ENCODE data around the gene ZDBF2.

Gene ZDBF2

GRCh38 chr2:206323033-206323432 is 48.6 kb downstream of the ZDBF2 start:
- no peak for TF ChIP-seq CTCF (conservative IDR thresholded peaks at IDR 0.05; ENCODE audit: low read depth)
- H3K27ac ChIP-seq: no peak overlapping the region
- ChIA-PET CTCF (no interaction called here), POLR2A (ENCODE audit: low non-redundant PET) (no interaction called here)
- no peak for DNase-seq (ENCODE audit: low spot score)

GRCh38 chr2:206323486-206323885 is 49.0 kb downstream of the ZDBF2 start:
- DNase-seq (ENCODE audit: low spot score): no peak
- POLR2A ChIA-PET (ENCODE audit: low non-redundant PET): no interaction called here
- no peak for TF ChIP-seq CTCF (conservative IDR thresholded peaks at IDR 0.05; ENCODE audit: low read depth)
- no peak overlapping the region for H3K27ac ChIP-seq
- CTCF ChIA-PET: interaction anchor here (0.6 kb wide), 1 partner anchor 96 kb away, joined by 4 read pairs; no protein-coding TSS in a partner anchor

- CTCF ChIA-PET: no interaction called here
- no peak overlapping the region for H3K27ac ChIP-seq
- no peak for DNase-seq (ENCODE audit: low spot score)
These were observed 50.4 kb downstream of the ZDBF2 start for GRCh38 chr2:206324869-206325268.

GRCh38 chr2:206328974-206329373 is 54.5 kb downstream of the ZDBF2 start:
- DNase-seq (ENCODE audit: low spot score): no peak
- TF ChIP-seq CTCF (conservative IDR thresholded peaks at IDR 0.05; ENCODE audit: low read depth): no peak
- CTCF ChIA-PET: no interaction called here
- POLR2A ChIA-PET (ENCODE audit: low non-redundant PET): interaction anchor here (0.5 kb wide), 1 partner anchor 163 kb away, joined by 3 read pairs; no protein-coding TSS in a partner anchor
- no peak overlapping the region for H3K27ac ChIP-seq

More at GRCh38 chr2:206324869-206325268, 50.4 kb downstream of the ZDBF2 start:
- POLR2A ChIA-PET (ENCODE audit: low non-redundant PET): no interaction called here
- TF ChIP-seq CTCF (conservative IDR thresholded peaks at IDR 0.05; ENCODE audit: low read depth): no peak

GRCh38 chr2:206336861-206337260 is 62.4 kb downstream of the ZDBF2 start:
- CTCF ChIA-PET: no interaction called here
- no peak for TF ChIP-seq CTCF (conservative IDR thresholded peaks at IDR 0.05; ENCODE audit: low read depth)
- H3K27ac ChIP-seq: no peak overlapping the region
- no peak for DNase-seq (ENCODE audit: low spot score)
- POLR2A ChIA-PET (ENCODE audit: low non-redundant PET): no interaction called here

- TF ChIP-seq CTCF (conservative IDR thresholded peaks at IDR 0.05; ENCODE audit: low read depth): no peak
- no peak for DNase-seq (ENCODE audit: low spot score)
- ChIA-PET CTCF (no interaction called here), POLR2A (ENCODE audit: low non-redundant PET) (interaction anchor here (0.6 kb wide), 1 partner anchor 48 kb away, joined by 3 read pairs; no protein-coding TSS in a partner anchor)
- H3K27ac ChIP-seq: no peak overlapping the region
These were observed 63.5 kb downstream of the ZDBF2 start for GRCh38 chr2:206337956-206338355.

GRCh38 chr2:206341396-206341795 is 66.9 kb downstream of the ZDBF2 start:
- H3K27ac ChIP-seq: no peak overlapping the region
- ChIA-PET POLR2A (ENCODE audit: low non-redundant PET) (no interaction called here), CTCF (interaction anchor here (0.7 kb wide), 1 partner anchor 940 kb away, joined by 3 read pairs; no protein-coding TSS in a partner anchor)
- no peak for TF ChIP-seq CTCF (conservative IDR thresholded peaks at IDR 0.05; ENCODE audit: low read depth)
- no peak for DNase-seq (ENCODE audit: low spot score)
